Endothelial cell of hepatic sinusoid (primary cell): Measurements from ENCODE around the gene SUSD1.

Source experiments
- in situ Hi-C: cut with HindIII; loops from 2 replicates; pipeline ENCODE4 v1.10.0; 2017; ENCODE audit warnings: low sequenced_read_pairs

Gene SUSD1

GRCh38 chr9:112021742-112022141 lies 153.4 kb downstream of the SUSD1 start:
- in situ Hi-C loops = no loop called here

GRCh38 chr9:112020680-112021596 lies 154.2 kb downstream of the SUSD1 start:
- in situ Hi-C loops = no loop called here

GRCh38 chr9:112017878-112018277 lies 157.2 kb downstream of the SUSD1 start:
- in situ Hi-C loops = no loop called here

- in situ Hi-C loops = no loop called here
These were observed 159.4 kb downstream of the SUSD1 start for GRCh38 chr9:112015736-112016135.

- in situ Hi-C loops = no loop called here
These were observed 159.9 kb downstream of the SUSD1 start for GRCh38 chr9:112015149-112015548.

GRCh38 chr9:112013266-112013665 lies 161.8 kb downstream of the SUSD1 start:
- in situ Hi-C loops = no loop called here

- in situ Hi-C loops = no loop called here
These were observed 162.8 kb downstream of the SUSD1 start for GRCh38 chr9:112012026-112012902.

GRCh38 chr9:112011051-112011620 lies 164.0 kb downstream of the SUSD1 start:
- in situ Hi-C loops = no loop called here

- in situ Hi-C loops = no loop called here
These were observed 164.6 kb downstream of the SUSD1 start for GRCh38 chr9:112010537-112010936.

GRCh38 chr9:112009656-112010055 lies 165.4 kb downstream of the SUSD1 start:
- in situ Hi-C loops = no loop called here

- in situ Hi-C loops = no loop called here
These were observed 167.4 kb downstream of the SUSD1 start for GRCh38 chr9:112007575-112008240.

- in situ Hi-C loops = no loop called here
These were observed 168.6 kb downstream of the SUSD1 start for GRCh38 chr9:112006361-112007020.

- in situ Hi-C loops = no loop called here
These were observed 169.2 kb downstream of the SUSD1 start for GRCh38 chr9:112005939-112006338.

- in situ Hi-C loops = no loop called here
These were observed 171.6 kb downstream of the SUSD1 start for GRCh38 chr9:112003538-112003937.

- in situ Hi-C loops = no loop called here
These were observed 172.1 kb downstream of the SUSD1 start for GRCh38 chr9:112002847-112003457.

- in situ Hi-C loops = no loop called here
These were observed 172.8 kb downstream of the SUSD1 start for GRCh38 chr9:112002131-112002846.

- in situ Hi-C loops = no loop called here
These were observed 174.4 kb downstream of the SUSD1 start for GRCh38 chr9:112000743-112001142.

GRCh38 chr9:111999319-111999718 lies 175.8 kb downstream of the SUSD1 start:
- in situ Hi-C loops = no loop called here

GRCh38 chr9:111997831-111998230 lies 177.3 kb downstream of the SUSD1 start:
- in situ Hi-C loops = no loop called here
